ENCODE data around the gene C20orf202.
"Not testable (repeated sequence)": the region's sequence is repeated elsewhere in the genome, so short reads cannot be mapped to it uniquely, and the experiment has no call there.

The C20orf202 gene

GRCh38 chr20:1250282-1250681, 47.0 kb downstream of the C20orf202 start:
- DNase-seq: not testable (repeated sequence)

- no peak for DNase-seq
Measured at GRCh38 chr20:1252416-1252815, 49.2 kb downstream of the C20orf202 start.

GRCh38 chr20:1254254-1254653, 51.0 kb downstream of the C20orf202 start:
- no peak for DNase-seq

- no peak for DNase-seq
Measured at GRCh38 chr20:1255675-1256074, 52.4 kb downstream of the C20orf202 start.

All from NCI-H2029 (cell line).